Stimulated activated CD8-positive, alpha-beta memory T cell treated with anti-CD3 and anti-CD28 coated beads, Interleukin-7, amount 100 ng/mL, for 48 hours (primary cell): ENCODE results near the gene BAD.

Source experiments
- DNase-seq, 2 donors: peaks; one replicate each; pipeline ENCODE4 v3.0.0-alpha.2; 2020; ENCODE audit warnings: low read depth in 1 of 2; ENCODE audit errors: extremely low read depth in 1 of 2

BAD gene

DNA sequence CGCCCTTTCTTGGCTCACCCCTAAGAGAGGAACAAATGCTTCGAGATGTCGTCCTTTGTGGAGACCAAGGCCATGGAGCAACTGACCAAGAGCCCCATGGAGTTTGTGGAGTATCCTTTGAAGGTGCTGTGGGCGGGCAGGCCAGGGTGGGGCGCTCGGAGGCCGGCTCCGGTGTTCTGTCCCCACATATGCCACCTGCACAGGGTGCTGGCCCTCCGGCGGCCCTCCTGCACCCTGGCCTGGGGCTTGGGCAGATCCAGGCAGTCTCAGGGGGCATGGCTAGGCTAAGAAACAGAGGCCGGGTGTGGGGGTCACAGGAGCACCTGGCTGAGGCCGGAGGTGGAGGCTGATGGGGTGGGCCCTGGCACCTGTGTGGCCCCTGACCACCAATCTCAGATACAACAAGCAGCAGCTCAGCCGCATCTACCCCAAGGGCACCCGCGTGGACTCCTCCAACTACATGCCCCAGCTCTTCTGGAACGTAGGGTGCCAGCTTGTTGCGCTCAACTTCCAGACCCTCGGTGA, 22.8 kb downstream of the BAD start:
- DNase-seq, result no peak

DNA sequence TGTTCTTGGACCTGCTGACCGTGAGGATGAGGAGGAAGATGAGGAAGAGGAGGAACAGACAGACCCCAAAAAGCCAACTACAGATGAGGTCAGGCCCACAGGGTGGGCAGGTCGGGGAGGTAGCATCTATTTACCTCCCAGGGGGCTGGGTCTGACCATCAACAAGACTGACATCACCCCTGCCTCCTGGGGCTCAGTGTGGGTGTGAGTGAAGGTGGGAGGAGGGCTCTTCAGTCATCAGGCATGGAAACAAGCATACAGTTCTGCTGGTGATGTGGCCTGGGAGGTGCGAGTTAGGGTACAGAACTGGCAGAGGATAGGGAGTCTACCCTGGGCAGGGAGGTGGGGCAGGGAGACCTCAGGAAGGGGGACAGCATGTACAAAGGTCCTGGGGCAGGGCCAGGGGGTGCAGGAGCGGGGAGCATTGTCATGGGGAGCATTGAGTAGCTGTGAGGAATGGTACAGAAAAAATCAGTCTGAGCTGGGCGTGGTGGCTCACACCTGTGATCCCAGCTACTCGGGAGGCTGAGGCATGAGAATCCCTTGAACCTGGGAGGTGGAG, 24.2 kb downstream of the BAD start:
- no peak for DNase-seq

DNA sequence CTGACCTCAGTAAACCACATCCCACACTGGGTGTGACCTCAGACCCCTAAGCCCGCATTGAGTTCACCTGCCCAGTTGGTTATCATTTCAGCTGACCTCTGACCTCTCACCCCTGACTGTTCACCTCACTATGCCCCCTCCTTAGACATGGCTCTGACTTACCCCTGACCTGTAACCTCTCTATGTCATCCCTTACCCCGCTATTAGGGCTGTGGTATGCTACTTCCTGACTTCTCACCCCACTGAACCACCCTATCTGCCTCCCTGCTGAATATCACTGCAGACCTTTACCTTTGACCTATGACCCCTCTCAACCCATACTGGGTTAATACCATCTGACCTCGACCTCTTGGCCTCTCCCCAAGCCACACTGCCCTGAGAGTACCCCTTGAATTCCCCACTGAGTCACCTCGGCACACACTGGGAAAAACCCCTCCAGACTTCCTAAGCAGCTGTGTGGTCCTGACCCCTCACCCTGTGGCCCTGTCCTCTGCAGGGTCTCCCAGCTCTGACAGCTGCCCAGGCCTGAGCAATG, 24.9 kb downstream of the BAD start:
- DNase-seq, result no peak

DNA sequence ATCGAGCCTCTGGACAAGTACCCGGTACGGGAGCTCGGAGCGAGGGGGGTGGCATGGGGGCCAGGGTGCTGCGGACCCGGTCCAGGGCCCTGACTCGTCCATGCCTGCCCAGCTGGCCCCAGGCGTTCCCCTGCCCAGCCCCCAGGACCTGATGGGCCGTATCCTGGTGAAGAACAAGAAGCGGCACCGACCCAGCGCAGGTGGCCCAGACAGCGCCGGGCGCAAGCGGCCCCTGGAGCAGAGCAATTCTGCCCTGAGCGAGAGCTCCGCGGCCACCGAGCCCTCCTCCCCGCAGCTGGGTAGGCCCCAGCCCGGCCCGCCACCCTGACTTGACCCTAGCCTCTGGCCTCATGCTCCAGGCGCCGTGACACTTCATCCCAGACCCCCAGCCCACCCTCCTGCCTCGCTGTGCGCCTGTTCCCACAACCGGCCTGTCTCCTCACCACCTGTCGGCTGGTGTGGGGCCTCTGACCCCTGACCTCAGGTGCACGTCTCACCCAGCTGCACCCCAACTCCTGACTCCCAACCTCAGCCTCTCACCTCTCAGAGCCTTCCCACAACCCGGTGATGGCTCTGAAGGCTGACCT, 25.4 kb downstream of the BAD start:
- DNase-seq, result no peak

DNA sequence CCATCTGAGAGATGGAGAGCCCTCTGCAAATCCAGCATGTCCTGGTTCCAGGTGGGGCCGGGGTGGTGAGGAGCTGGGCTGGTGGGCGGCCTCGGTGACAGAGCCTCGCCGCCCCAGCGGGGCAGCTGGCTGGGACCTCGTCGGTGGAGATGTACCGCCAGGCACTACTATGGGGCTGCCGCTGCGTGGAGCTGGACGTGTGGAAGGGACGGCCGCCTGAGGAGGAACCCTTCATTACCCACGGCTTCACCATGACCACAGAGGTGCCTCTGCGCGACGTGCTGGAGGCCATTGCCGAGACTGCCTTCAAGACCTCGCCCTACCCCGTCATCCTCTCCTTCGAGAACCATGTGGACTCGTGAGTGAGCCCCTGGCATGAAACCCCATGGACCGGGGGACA, 26.1 kb downstream of the BAD start:
- no peak for DNase-seq

DNA sequence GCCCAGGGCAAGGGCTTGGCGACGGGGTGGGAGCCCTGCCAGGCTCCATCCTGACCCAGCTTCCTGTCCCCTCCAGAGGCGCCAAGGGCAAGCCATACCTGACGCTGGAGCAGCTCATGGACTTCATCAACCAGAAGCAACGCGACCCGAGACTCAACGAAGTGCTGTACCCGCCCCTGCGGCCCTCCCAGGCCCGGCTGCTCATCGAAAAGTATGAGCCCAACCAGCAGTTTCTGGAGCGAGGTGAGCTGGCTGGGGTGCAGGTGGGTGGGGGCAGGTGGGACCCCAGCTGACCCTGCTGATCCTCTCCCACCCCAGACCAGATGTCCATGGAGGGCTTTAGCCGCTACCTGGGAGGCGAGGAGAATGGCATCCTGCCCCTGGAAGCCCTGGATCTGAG, 28.2 kb downstream of the BAD start:
- no peak for DNase-seq

DNA sequence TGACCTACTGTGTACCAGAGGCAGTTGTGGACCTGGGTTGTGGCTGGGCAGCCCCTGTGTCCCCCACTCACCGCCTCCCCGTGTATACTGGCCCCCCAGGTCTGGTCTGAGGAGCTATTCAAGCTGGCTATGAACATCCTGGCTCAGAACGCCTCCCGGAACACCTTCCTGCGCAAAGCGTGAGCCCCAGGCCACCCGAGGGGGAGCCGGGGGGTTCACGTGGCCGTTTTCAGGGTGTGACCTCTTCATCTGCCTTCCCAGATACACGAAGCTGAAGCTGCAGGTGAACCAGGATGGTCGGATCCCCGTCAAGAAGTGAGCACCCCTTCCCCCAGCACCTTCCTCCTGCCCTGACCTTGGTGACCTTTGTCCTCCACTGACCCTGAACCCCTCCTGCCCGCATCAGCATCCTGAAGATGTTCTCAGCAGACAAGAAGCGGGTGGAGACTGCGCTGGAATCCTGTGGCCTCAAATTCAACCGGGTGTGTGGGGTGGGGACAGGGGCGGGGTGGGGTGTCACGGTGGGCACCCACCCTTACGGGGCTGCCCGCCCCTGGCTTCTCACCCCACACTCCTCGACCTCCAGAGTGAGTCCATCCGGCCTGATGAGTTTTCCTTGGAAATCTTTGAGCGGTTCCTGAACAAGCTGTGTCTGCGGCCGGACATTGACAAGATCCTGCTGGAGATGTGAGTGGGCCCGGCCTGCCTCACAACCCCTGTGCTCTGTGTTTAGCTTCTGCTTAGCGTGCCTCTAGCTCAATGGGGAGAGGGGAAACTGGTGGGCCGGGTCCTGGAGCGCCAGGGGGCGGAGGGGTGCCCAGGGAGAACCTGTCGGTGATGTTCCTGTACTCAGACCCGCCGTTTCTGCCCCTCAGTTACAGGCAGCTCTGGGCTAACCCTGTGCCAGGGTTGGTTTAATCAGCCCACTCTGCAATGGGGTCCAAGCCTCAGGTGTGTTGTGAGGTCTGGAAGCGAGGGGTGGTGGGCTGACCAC, 29.0 kb downstream of the BAD start:
- no peak for DNase-seq

DNA sequence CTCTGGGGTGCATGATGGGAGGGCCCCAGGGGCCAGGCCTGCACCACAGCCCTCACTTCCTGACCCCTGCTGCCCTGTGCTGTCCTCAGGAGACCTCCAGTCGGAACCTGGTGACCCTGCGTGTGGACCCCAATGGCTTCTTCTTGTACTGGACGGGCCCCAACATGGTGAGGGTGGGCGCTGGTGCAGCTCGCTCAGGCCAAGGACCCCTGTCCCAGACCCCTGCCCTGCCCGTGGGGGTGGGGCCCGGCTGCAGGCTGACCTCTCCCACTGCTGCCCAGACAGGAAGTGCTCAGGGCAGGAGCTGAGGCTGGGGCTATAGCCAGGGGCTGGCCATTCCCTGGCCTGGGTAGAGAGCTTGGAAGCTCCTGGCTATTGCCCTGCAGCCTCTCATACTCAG, 30.1 kb downstream of the BAD start:
- DNase-seq, result no peak

DNA sequence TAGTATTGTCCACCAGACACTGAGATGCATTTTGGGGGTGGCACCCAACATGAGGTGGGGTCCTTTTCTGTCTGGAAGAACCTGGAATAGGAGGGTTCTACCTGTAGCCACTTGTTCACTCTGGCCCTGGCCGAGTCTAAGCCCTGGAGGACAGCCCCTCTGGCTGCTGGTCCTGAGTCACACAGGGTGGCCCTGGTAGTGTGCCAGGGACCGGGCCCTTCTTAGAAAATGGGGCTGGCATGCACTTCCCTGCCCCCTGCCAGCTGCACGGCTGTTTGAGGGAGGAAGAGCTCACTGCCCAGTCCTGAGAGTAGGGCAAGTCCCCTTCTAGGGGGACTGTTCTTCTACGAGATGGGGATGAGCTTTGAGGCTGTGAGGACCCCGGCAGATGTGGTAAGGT, 31.0 kb downstream of the BAD start:
- DNase-seq, result no peak

DNA sequence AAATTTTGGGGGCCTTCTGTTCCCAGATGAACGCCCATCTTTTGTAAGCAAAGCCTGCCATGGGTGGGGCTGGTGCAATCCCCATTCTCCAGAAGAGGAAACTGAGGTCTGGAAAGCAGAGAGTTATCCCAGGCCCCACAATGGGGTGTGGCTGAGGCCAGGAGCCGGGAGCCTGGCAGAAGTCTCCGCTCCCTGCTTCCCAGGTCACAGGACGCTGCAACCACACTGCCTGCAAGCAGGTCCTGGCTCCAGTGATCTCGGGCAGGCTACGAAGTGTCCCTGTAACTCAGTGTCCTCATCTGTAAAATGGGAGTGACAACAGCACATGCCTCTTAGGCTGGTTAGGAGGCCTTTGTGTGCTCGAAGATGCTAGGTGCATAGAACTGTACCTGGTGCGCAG, 31.4 kb downstream of the BAD start:
- DNase-seq, result no peak

DNA sequence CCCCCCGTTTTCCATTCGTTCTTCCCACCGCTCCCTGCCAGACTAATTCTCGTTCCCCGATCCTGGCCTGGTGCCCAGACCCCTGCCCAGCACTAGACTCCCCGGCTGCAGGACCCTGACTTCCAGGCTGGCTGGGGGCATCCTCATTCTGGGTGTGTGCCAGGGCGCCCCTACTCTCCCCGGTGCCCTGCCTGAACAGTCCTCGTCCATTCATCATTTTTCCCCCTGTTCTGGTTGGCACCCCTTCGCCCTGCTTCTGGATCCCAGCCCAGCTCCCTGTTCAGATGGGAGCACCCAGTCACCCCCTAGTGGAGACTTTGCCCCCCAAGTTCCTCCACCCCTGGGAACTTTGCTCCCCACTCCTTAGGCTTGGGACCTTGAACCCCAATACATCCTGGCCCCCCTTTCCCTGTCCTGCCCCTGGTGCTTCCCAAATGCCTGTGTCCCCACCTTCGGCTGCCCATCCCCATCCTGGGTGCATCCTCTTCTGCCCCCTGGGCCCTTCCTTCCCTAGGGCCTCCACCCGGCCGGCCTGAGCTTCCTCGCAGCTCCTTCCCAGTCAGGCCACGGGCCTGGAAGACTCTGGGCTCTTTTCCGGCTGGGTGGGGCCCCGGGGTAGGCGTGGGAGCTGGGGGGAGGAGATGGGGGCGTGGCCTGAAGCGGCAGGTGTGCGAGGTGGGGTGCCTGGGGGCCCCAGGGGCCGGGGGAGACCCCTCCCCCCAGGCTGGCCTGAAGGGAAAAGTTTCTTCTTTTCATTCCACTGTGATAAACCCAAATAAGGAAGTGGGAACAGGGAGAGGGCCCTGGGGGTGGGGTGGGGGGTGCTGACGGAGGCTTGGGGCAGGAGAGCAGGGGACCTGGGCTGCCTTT, 32.2 kb downstream of the BAD start:
- DNase-seq, result no peak

DNA sequence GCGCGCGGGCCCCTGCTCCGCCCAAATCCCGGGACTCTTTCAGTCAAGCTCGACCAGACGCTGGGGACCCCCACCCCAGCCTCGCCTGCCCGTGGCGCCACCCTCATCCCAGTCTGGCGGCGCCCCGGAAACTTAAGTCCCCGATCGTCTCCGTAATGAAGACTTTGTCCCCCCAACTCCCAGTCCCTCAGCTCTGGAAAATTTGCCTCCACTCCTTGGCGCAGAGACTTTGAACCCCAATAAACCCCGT, 32.8 kb downstream of the BAD start:
- DNase-seq, result no peak

DNA sequence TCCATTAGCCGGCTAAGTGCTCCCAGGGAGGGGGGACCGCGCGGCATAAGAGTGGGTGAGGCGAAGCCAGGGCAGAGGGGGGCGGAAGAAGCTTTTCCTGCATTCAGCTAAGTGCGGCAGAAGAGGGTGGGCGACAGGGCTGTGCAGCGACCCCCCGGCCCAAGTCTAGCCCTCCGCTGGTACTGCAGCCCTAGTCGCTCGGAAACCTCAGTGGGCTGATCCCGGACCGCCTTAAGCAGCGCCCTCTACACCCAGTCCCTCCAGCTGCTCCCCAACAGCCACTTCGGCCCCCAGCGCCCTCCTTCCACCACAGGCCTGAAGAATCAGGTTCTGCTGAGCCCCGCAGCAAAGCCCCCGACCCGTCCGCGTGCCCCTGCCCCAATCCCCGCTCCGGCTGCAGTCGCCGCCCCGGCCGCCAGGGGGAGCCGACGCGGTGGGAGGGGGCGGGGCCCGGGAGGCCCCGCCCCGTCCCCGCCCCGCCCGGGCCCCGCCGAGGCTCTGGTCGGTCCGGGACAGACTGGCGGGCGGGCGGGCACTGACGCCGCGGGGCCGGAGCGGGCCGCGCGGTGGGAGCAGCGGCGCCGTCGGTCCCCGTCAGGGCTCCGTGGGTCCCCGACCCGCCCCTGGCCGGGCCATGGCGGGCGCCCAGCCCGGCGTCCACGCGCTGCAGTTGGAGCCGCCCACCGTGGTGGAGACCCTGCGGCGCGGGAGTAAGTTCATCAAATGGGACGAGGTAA, 33.3 kb downstream of the BAD start, which contains the start of gene PLCB3:
PLCB3 (plus strand) TSS at position 515 of the 737 bp plus-strand sequence; CDS start at position 635, 120 bp downstream.
- no peak for DNase-seq

DNA sequence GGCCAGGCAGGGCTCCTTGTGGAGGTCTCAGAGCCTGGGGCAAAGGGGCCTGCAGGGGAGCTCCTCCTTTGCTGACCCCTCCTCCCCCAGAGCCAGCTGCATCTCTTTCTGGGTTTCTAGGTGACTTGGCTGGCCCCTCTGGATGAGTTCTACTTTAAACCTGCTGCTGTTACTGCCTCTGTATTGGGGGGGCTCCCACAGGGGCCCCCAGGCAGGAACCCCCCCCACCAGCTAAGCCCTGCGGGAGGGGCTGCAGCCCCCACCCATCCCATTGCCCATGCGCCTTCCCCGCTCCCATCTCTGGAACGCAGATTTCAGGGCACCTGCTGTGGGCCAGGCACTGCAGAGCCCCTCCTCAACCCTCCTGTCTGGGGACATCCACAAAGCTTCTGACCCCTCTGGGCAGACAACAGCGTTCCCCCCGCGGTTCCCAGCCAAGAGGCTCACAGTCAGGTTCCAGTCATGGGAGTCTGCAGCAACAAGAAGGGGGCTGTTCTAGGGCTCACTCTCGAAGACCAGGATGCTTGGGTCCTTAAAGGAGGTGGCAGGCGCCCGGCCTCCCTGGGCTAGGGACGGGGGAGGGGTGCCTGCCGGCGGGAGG, 34.0 kb downstream of the BAD start:
- DNase-seq, result no peak

DNA sequence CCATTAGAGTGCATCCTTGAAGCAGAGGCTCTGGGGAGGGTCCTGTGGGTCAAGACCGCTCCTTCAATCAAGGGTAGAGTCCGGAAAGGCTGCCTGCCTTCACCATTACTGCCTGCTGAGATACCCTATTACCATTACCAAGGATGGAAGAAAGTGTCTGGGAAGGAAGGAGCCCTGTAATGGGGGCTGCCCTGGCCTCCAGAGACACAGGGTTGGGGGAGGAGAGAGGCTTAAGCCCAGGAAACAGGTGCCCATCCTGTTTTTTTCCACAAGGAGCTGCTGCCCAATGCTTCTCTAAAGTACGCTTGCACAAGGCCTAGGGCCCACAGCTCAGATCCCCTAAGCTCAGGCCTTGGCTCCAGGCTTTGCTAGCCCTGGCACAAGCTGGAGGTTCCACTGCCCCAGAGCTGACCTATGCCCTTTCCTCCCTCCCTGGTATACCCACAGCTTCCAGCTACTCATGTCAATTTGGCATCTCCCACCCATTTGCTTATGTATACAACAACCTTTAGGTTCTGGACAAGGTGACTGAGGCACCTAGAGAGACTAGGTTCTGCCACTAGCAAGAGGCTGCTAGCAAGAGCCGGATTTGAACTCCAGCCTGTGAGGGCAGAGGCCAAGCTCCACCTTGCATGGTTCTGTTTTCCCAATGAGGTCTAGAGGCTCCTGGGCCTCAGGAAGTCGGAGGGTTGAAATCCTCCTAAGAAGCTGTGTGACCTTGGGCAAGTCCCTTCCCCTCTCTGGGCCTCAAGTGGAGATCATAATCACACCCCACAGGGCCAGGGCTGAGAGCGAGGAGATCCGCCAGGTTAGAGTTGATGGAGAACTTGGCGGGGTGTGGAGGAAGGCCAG, 34.7 kb downstream of the BAD start:
- no peak for DNase-seq

DNA sequence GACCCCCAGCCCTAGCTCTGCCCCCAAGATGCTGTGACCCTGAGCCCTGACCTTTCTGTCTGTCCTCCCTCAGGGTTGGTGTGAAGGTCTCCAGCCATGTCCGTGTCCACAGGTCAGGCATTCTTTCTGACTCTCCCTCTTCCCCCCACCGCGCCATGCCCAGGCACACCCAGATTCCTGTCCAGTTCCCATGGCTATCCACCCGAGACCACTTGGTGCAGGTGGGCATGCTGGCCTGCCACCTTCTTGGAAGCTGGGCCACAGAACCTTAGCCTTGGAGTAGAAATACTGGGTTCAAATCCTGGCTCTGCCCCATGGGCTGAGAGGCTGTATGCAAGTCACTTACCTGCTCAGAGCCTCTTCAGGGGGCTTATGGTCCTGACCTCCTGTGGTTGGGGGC, 35.4 kb downstream of the BAD start:
- no peak for DNase-seq

DNA sequence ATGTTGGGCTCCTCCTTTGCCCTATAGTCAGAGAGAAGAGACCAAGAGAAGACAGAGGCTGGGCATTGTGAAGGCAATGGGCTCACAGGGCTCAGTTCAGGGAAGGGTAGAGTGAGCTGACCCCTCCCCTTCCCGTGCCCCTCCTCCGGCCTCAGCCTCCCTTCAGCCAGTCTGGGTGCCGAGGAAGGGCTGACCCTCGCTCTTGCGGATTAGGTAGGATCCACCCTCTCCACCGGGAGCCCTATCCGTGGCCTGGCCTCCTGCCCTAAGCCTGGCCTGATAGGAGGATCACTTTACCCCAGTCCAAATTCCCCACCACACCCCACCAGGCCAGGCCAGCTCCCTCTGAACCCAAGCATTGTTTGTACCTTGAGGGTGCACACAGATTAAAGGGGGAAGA, 35.9 kb downstream of the BAD start:
- DNase-seq, result no peak

DNA sequence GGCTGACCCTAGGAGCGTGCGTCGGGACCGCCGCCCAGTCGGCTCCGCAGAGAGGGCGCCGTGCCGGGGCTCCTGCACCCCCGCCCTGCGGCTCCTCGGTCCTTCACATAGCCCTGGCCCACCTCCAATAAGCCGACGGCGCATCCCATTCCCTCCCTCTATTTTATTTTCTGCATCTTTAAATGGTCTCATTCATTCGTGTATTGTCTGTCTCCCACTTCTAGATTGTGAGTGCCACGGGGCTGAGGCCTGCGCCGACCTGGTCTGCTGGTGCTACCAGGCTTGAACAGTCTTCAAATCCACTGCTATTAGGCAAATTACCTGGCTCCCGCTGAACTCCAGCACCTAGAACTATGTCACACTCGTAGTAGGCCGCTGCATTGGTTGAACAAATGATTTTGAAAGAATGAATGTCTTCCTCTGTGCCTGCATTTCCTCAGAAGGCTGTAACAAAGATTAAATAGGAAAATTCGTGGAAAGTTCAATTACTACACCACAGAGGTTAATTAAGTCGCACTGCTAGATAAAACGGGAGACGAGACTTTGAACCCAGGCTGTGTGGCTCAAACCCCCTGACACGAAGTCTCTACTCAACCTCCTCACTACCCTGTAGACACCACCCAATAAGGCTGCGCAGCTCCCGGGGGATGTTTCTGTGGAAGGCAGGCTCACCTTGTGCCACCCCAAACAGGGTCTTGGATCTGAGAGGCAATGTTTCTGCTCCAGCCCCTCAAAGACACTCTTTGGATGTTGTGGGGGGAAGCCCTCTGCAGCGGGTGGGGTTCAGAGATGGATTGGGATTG, 36.5 kb downstream of the BAD start:
- no peak for DNase-seq
